Liver (tissue), 3 donors: ENCODE results near the gene PPP1R9A.

Experiments used
- CTCF ChIP-seq: fragments of 150-350 bp; IDR thresholded peaks from 2 replicates; pipeline ENCODE4 v1.5.1; 2017; ENCODE audit warnings: improper control_type of control experiment, low read depth, low read length; ENCODE audit not compliant: missing input control
- EGR1 ChIP-seq, 2 donors: IDR thresholded peaks; 2 replicates each; pipeline ENCODE4 v1.6.1; 2016 to 2018; ENCODE audit warnings: antibody characterized with exemption in 2 of 2, low read depth in 2 of 2
- GABPA ChIP-seq, 2 donors: IDR thresholded peaks in 1 of 2; conservative IDR thresholded peaks in 1 of 2; 2 replicates each; pipeline ENCODE4 v1.6.1; 2016; ENCODE audit warnings: antibody characterized with exemption in 2 of 2, mild to moderate bottlenecking in 1 of 2, moderate library complexity in 1 of 2
- NR2F2 ChIP-seq: IDR thresholded peaks from 2 replicates; pipeline ENCODE4 v1.6.1; 2016; ENCODE audit warnings: antibody characterized with exemption
- RAD21 ChIP-seq, 2 donors: IDR thresholded peaks; 2 replicates each; pipeline ENCODE4 v1.6.1; 2016; ENCODE audit warnings: antibody characterized with exemption in 2 of 2, mild to moderate bottlenecking in 2 of 2
- RXRA ChIP-seq, 2 donors: IDR thresholded peaks; 2 replicates each; pipeline ENCODE4 v1.6.1; 2017 to 2018; ENCODE audit warnings: antibody characterized with exemption in 2 of 2, mild to moderate bottlenecking in 1 of 2
- SP1 ChIP-seq: IDR thresholded peaks from 2 replicates; pipeline ENCODE4 v1.6.1; 2018; ENCODE audit warnings: antibody characterized with exemption, mild to moderate bottlenecking
- TF ChIP-seq, protein P1 (sequence below): IDR thresholded peaks from 2 replicates; pipeline ENCODE4 v1.6.1; 2016; ENCODE audit warnings: antibody characterized with exemption
- TF ChIP-seq, protein P2 (sequence below): IDR thresholded peaks from 2 replicates; pipeline ENCODE4 v1.6.1; 2016; ENCODE audit warnings: antibody characterized with exemption
- donor health status: healthy.
- donor health status: healthy.

DNA sequence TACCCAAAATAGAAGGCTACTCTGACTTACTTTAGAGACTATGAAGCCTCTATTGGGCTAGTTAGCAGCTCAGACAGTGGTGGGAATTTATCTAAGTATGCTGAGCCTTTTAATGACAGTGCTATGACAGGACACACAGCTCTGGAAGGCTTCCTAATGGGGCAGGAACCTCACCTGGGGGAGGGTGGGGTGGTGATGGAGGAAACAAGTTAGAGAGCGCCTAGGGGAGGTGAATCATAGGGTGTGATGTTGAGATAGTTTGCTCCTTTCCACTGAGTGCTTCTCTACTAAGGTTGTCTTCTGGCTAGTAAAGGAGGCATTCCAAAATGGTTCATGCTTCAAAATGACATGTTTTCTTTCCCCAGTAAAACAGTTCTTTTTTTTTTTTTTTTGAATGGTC lies 42.1 kb downstream of the PPP1R9A start:
- no peak for TF ChIP-seq NR2F2
- TF ChIP-seq CTCF, result no peak
- TF ChIP-seq RXRA (IDR thresholded peaks at IDR 0.05), result no peak
- TF ChIP-seq, protein P1, sequence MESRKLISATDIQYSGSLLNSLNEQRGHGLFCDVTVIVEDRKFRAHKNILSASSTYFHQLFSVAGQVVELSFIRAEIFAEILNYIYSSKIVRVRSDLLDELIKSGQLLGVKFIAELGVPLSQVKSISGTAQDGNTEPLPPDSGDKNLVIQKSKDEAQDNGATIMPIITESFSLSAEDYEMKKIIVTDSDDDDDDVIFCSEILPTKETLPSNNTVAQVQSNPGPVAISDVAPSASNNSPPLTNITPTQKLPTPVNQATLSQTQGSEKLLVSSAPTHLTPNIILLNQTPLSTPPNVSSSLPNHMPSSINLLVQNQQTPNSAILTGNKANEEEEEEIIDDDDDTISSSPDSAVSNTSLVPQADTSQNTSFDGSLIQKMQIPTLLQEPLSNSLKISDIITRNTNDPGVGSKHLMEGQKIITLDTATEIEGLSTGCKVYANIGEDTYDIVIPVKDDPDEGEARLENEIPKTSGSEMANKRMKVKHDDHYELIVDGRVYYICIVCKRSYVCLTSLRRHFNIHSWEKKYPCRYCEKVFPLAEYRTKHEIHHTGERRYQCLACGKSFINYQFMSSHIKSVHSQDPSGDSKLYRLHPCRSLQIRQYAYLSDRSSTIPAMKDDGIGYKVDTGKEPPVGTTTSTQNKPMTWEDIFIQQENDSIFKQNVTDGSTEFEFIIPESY, result no peak
- no peak for TF ChIP-seq GABPA (IDR thresholded peaks at IDR 0.05 in 1 of 2, conservative IDR thresholded peaks at IDR 0.05 in 1 of 2)
- TF ChIP-seq, protein P2, sequence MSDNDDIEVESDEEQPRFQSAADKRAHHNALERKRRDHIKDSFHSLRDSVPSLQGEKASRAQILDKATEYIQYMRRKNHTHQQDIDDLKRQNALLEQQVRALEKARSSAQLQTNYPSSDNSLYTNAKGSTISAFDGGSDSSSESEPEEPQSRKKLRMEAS, result no peak
- no peak for TF ChIP-seq EGR1 (IDR thresholded peaks at IDR 0.05; ENCODE audit: low read depth in 2 of 2)
- TF ChIP-seq RAD21 (IDR thresholded peaks at IDR 0.05), result no peak
- TF ChIP-seq SP1, result no peak
